DMS 273 (cell line): Measurements from ENCODE around the gene DCST1.
A peak's percentile ranks its signal among the peaks of the same experiment; 100 is the strongest.

Source experiments
- DNase-seq: peaks from one replicate; lab custom pipeline; 2025; ENCODE audit not compliant: unreplicated experiment; lab: John Stamatoyannopoulos, UW

Gene DCST1

GRCh38 chr1:155083865-155084721 lies 50.5 kb downstream of the DCST1 start:
- DNase-seq = peak; percentile 88

GRCh38 chr1:155084722-155085503 lies 51.3 kb downstream of the DCST1 start:
- DNase-seq = peak; percentile 98

GRCh38 chr1:155085504-155086127 lies 52.0 kb downstream of the DCST1 start:
- peak; percentile 66 for DNase-seq

- DNase-seq = peak; percentile 84
Measured at GRCh38 chr1:155086128-155086741, 52.6 kb downstream of the DCST1 start.

GRCh38 chr1:155086856-155087535 lies 53.4 kb downstream of the DCST1 start:
- no peak for DNase-seq

GRCh38 chr1:155091071-155092051 lies 57.7 kb downstream of the DCST1 start:
- DNase-seq = peak; percentile 95

- DNase-seq = no peak
Measured at GRCh38 chr1:155092131-155092530, 58.5 kb downstream of the DCST1 start.

- no peak for DNase-seq
Measured at GRCh38 chr1:155092641-155093040, 59.0 kb downstream of the DCST1 start.

GRCh38 chr1:155093911-155094621 lies 60.4 kb downstream of the DCST1 start:
- peak; percentile 94 for DNase-seq

- DNase-seq = no peak
Measured at GRCh38 chr1:155094622-155094948, 61.0 kb downstream of the DCST1 start.

GRCh38 chr1:155099331-155099730 lies 65.7 kb downstream of the DCST1 start:
- DNase-seq = no peak
